Stimulated activated effector memory CD8-positive, alpha-beta T cell treated with anti-CD3 and anti-CD28 coated beads, Interleukin-12 subunit alpha, Interleukin-12 subunit beta, amount 100 ng/mL, for 72 hours (primary cell): ENCODE measurements around the gene CITED2.
"Not testable (repeated sequence)": the region's sequence is repeated elsewhere in the genome, so short reads cannot be mapped to it uniquely, and the experiment has no call there.

Source experiments
- ATAC-seq: fragments of 150-1000 bp; cut with Tn5 transposase; 2 replicates; pipeline ENCODE4 v1.10.0; 2021
- DNase-seq, 2 donors: peaks; one replicate each; pipeline ENCODE4 v3.0.0; 2021 to 2022; ENCODE audit warnings: low spot score in 2 of 2
- H3K27ac Mint-ChIP-seq: one replicate; pipeline ENCODE4 v1.8.0; 2022; ENCODE audit warnings: mild to moderate bottlenecking, mixed read lengths
- H3K36me3 Mint-ChIP-seq: one replicate; pipeline ENCODE4 v1.8.0; 2022; ENCODE audit warnings: mild to moderate bottlenecking, mixed read lengths
- H3K4me1 Mint-ChIP-seq: one replicate; pipeline ENCODE4 v1.8.0; 2022; ENCODE audit warnings: mixed read lengths
- H3K4me3 Mint-ChIP-seq: one replicate; pipeline ENCODE4 v1.8.0; 2022; ENCODE audit warnings: mild to moderate bottlenecking, mixed read lengths
- H3K9me3 Mint-ChIP-seq: one replicate; pipeline ENCODE4 v1.8.0; 2022; ENCODE audit warnings: mixed read lengths

CITED2 gene

GRCh38 chr6:139374357-139375225 is at the start of gene CITED2:
Gene CITED2 (minus strand): TSS chr6:139374648. CDS start chr6:139373944, 704 bp downstream.
- ATAC-seq (peak; percentile 83), DNase-seq (peak; percentile 97 to 98)
- H3K4me3 Mint-ChIP-seq: peak within 1 kb of the TSS; percentile 98
- H3K9me3 Mint-ChIP-seq: no peaks in the 10 kb centered on the region
- peak within 1 kb of the TSS; percentile 98 for H3K27ac Mint-ChIP-seq
- H3K36me3 Mint-ChIP-seq: peaks cover 56% of the 10 kb centered on the region
- peaks cover 69% of the 10 kb centered on the region for H3K4me1 Mint-ChIP-seq

- Mint-ChIP-seq H3K36me3 (no peaks in the 10 kb centered on the region), H3K4me1 (no peaks in the 10 kb centered on the region), H3K27ac (no peak overlapping the region), H3K9me3 (no peaks in the 10 kb centered on the region), H3K4me3 (no peak overlapping the region)
- ATAC-seq (no peak), DNase-seq (no peak)
Measured at GRCh38 chr6:139423037-139423703, 48.7 kb upstream of the CITED2 start.

- no peaks in the 10 kb centered on the region for H3K36me3 Mint-ChIP-seq
- H3K4me1 Mint-ChIP-seq: no peaks in the 10 kb centered on the region
- no peaks in the 10 kb centered on the region for H3K9me3 Mint-ChIP-seq
- DNase-seq (no peak), ATAC-seq (no peak)
- H3K27ac Mint-ChIP-seq: no peak overlapping the region
- no peak overlapping the region for H3K4me3 Mint-ChIP-seq
Measured at GRCh38 chr6:139422105-139423036, 47.9 kb upstream of the CITED2 start.

- Mint-ChIP-seq H3K27ac (no peak overlapping the region), H3K4me1 (peaks cover 5% of the 10 kb centered on the region), H3K9me3 (no peaks in the 10 kb centered on the region), H3K36me3 (no peaks in the 10 kb centered on the region), H3K4me3 (no peak overlapping the region)
- ATAC-seq: no peak
- DNase-seq: no peak
Measured at GRCh38 chr6:139418481-139419132, 44.2 kb upstream of the CITED2 start.

- Mint-ChIP-seq H3K9me3 (no peaks in the 10 kb centered on the region), H3K4me3 (no peak overlapping the region), H3K4me1 (peaks cover 5% of the 10 kb centered on the region), H3K36me3 (no peaks in the 10 kb centered on the region), H3K27ac (no peak overlapping the region)
- ATAC-seq (no peak), DNase-seq (no peak)
Measured at GRCh38 chr6:139416146-139416545, 41.7 kb upstream of the CITED2 start.

GRCh38 chr6:139415365-139415764 is 40.9 kb upstream of the CITED2 start:
- no peak overlapping the region for H3K27ac Mint-ChIP-seq
- no peaks in the 10 kb centered on the region for H3K36me3 Mint-ChIP-seq
- no peak overlapping the region for H3K4me3 Mint-ChIP-seq
- DNase-seq (no peak), ATAC-seq (no peak)
- H3K4me1 Mint-ChIP-seq: peaks cover 5% of the 10 kb centered on the region
- no peaks in the 10 kb centered on the region for H3K9me3 Mint-ChIP-seq

GRCh38 chr6:139412103-139412502 is 37.7 kb upstream of the CITED2 start:
- H3K9me3 Mint-ChIP-seq, H3K4me3 Mint-ChIP-seq, ATAC-seq, DNase-seq, H3K27ac Mint-ChIP-seq, H3K36me3 Mint-ChIP-seq, H3K4me1 Mint-ChIP-seq: not testable (repeated sequence)

GRCh38 chr6:139409026-139409425 is 34.6 kb upstream of the CITED2 start:
- Mint-ChIP-seq H3K4me1 (no peaks in the 10 kb centered on the region), H3K4me3 (no peak overlapping the region), H3K36me3 (no peaks in the 10 kb centered on the region), H3K9me3 (no peaks in the 10 kb centered on the region), H3K27ac (no peak overlapping the region)
- DNase-seq (no peak), ATAC-seq (no peak)

GRCh38 chr6:139407718-139408222 is 33.3 kb upstream of the CITED2 start:
- Mint-ChIP-seq H3K4me3 (no peak overlapping the region), H3K36me3 (no peaks in the 10 kb centered on the region), H3K4me1 (no peaks in the 10 kb centered on the region), H3K27ac (no peak overlapping the region), H3K9me3 (no peaks in the 10 kb centered on the region)
- DNase-seq (no peak), ATAC-seq (no peak)

- H3K36me3 Mint-ChIP-seq: no peaks in the 10 kb centered on the region
- no peaks in the 10 kb centered on the region for H3K9me3 Mint-ChIP-seq
- no peaks in the 10 kb centered on the region for H3K4me1 Mint-ChIP-seq
- ATAC-seq: peak; percentile 32
- DNase-seq: no peak
- no peak overlapping the region for H3K4me3 Mint-ChIP-seq
- H3K27ac Mint-ChIP-seq: no peak overlapping the region
Measured at GRCh38 chr6:139406577-139407343, 32.3 kb upstream of the CITED2 start.

- Mint-ChIP-seq H3K9me3 (no peaks in the 10 kb centered on the region), H3K4me3 (no peak overlapping the region), H3K36me3 (no peaks in the 10 kb centered on the region), H3K27ac (no peak overlapping the region), H3K4me1 (no peaks in the 10 kb centered on the region)
- DNase-seq: no peak
- no peak for ATAC-seq
Measured at GRCh38 chr6:139402876-139403386, 28.5 kb upstream of the CITED2 start.

- H3K4me1 Mint-ChIP-seq: no peaks in the 10 kb centered on the region
- H3K27ac Mint-ChIP-seq: no peak overlapping the region
- no peaks in the 10 kb centered on the region for H3K36me3 Mint-ChIP-seq
- no peak for DNase-seq
- ATAC-seq: no peak
- H3K9me3 Mint-ChIP-seq: no peaks in the 10 kb centered on the region
- H3K4me3 Mint-ChIP-seq: no peak overlapping the region
Measured at GRCh38 chr6:139398658-139399057, 24.2 kb upstream of the CITED2 start.

- DNase-seq: no peak
- Mint-ChIP-seq H3K4me3 (no peak overlapping the region), H3K27ac (no peak overlapping the region), H3K9me3 (no peaks in the 10 kb centered on the region), H3K4me1 (no peaks in the 10 kb centered on the region), H3K36me3 (no peaks in the 10 kb centered on the region)
- no peak for ATAC-seq
Measured at GRCh38 chr6:139395891-139396301, 21.4 kb upstream of the CITED2 start.

GRCh38 chr6:139395371-139395770 is 20.9 kb upstream of the CITED2 start:
- DNase-seq (no peak), ATAC-seq (no peak)
- Mint-ChIP-seq H3K4me1 (no peaks in the 10 kb centered on the region), H3K36me3 (no peaks in the 10 kb centered on the region), H3K27ac (no peak overlapping the region), H3K4me3 (no peak overlapping the region), H3K9me3 (no peaks in the 10 kb centered on the region)
